HEK293 (cell line): ENCODE results near the gene PANK3.

Experiments
- CTCF ChIA-PET: fragments of 350-600 bp; formaldehyde crosslinking; extraction: SDS; loops from one replicate; lab custom pipeline; 2021; ENCODE audit warnings: antibody characterized with exemption; lab: Yijun Ruan, JAX
- POLR2A ChIA-PET: fragments of 300-600 bp; formaldehyde crosslinking; extraction: SDS; loops from one replicate; lab custom pipeline; 2020; ENCODE audit warnings: antibody characterized with exemption, inconsistent platforms; lab: Yijun Ruan, JAX
- H3K27ac ChIP-seq: fragments of 200-500 bp; sonication (Bioruptor generic); 2 replicates; pipeline ENCODE4 v1.5.1; 2014; ENCODE audit warnings: low read depth, low read length, control low read depth, inconsistent platforms; ENCODE audit errors: extremely low read depth
- H3K36me3 ChIP-seq, 2 experiments: fragments of 200-500 bp in 1 of 2; sonication (Bioruptor generic) in 1 of 2; 1 replicate in 1 of 2; 2 replicates in 1 of 2; pipeline ENCODE4 v1.5.1; 2014 to 2017; ENCODE audit warnings: inconsistent platforms in 2 of 2, low read length in 2 of 2; ENCODE audit not compliant: control insufficient read depth in 2 of 2, insufficient read depth in 1 of 2
- H3K4me1 ChIP-seq: fragments of 200-500 bp; sonication (Bioruptor generic); 2 replicates; pipeline ENCODE4 v1.5.1; 2014; ENCODE audit warnings: mild to moderate bottlenecking, low read length, inconsistent platforms; ENCODE audit not compliant: control insufficient read depth, insufficient read depth
- H3K4me3 ChIP-seq: 2 replicates; pipeline ENCODE4 v1.5.1; 2011; ENCODE audit warnings: low read depth, mild to moderate bottlenecking, control low read depth, low read length, moderate library complexity
- H3K9me3 ChIP-seq: fragments of 200-500 bp; sonication (Bioruptor generic); 2 replicates; pipeline ENCODE4 v1.5.1; 2014; ENCODE audit warnings: low read depth, low read length, inconsistent platforms; ENCODE audit not compliant: control insufficient read depth, insufficient read depth
- KLF9 ChIP-seq: fragments of 450-650 bp; formaldehyde crosslinking; IDR thresholded peaks from 2 replicates; pipeline ENCODE4 v1.5.1; 2016; ENCODE audit warnings: missing biosample characterization, missing genetic modification characterization, low read depth
- MZF1 ChIP-seq: fragments of 450-650 bp; formaldehyde crosslinking; IDR thresholded peaks from 2 replicates; pipeline ENCODE4 v1.5.1; 2017; ENCODE audit warnings: missing biosample characterization, missing genetic modification characterization, borderline replicate concordance
- PRDM4 ChIP-seq: fragments of 450-650 bp; formaldehyde crosslinking; IDR thresholded peaks from 2 replicates; pipeline ENCODE4 v1.5.1; 2017; ENCODE audit warnings: missing biosample characterization, missing genetic modification characterization
- ZBTB20 ChIP-seq: fragments of 450-650 bp; formaldehyde crosslinking; IDR thresholded peaks from 2 replicates; pipeline ENCODE4 v1.5.1; 2016; ENCODE audit warnings: missing biosample characterization, missing genetic modification characterization
- ZBTB26 ChIP-seq: fragments of 450-650 bp; formaldehyde crosslinking; optimal IDR thresholded peaks from 2 replicates; pipeline ENCODE3; 2016; ENCODE audit warnings: missing biosample characterization, mild to moderate bottlenecking, missing genetic modification characterization
- ZNF114 ChIP-seq: fragments of 450-650 bp; formaldehyde crosslinking; IDR thresholded peaks from 2 replicates; pipeline ENCODE4 v1.5.0; 2017; ENCODE audit warnings: missing biosample characterization, missing genetic modification characterization
- ZNF398 ChIP-seq: fragments of 450-650 bp; formaldehyde crosslinking; IDR thresholded peaks from 2 replicates; pipeline ENCODE4 v1.5.1; 2017; ENCODE audit warnings: missing biosample characterization, missing genetic modification characterization
- ZNF404 ChIP-seq: fragments of 450-650 bp; formaldehyde crosslinking; IDR thresholded peaks from 2 replicates; pipeline ENCODE4 v1.5.1; 2017; ENCODE audit warnings: missing biosample characterization, missing genetic modification characterization
- ZNF514 ChIP-seq: fragments of 450-650 bp; formaldehyde crosslinking; IDR thresholded peaks from 2 replicates; pipeline ENCODE4 v1.5.1; 2016; ENCODE audit warnings: missing biosample characterization, missing genetic modification characterization
- ZNF585B ChIP-seq: fragments of 450-650 bp; formaldehyde crosslinking; IDR thresholded peaks from 2 replicates; pipeline ENCODE4 v1.5.1; 2016; ENCODE audit warnings: missing biosample characterization, missing genetic modification characterization
- ZNF626 ChIP-seq: fragments of 450-650 bp; sonication (Bioruptor Pico); formaldehyde crosslinking; IDR thresholded peaks from 2 replicates; pipeline ENCODE4 v1.5.1; 2018; ENCODE audit warnings: missing biosample characterization, missing genetic modification characterization, inconsistent platforms
- ZNF629 ChIP-seq: fragments of 450-650 bp; formaldehyde crosslinking; IDR thresholded peaks from 2 replicates; pipeline ENCODE4 v1.5.1; 2017; ENCODE audit warnings: missing biosample characterization, missing genetic modification characterization
- ZNF677 ChIP-seq: fragments of 450-650 bp; IDR thresholded peaks from 2 replicates; pipeline ENCODE4 v1.5.0; 2018; ENCODE audit warnings: missing biosample characterization, mild to moderate bottlenecking, missing genetic modification characterization, moderate library complexity
- ZNF704 ChIP-seq: fragments of 450-650 bp; formaldehyde crosslinking; IDR thresholded peaks from 2 replicates; pipeline ENCODE4 v1.5.1; 2016; ENCODE audit warnings: missing biosample characterization, missing genetic modification characterization
- ZNF707 ChIP-seq: fragments of 450-650 bp; formaldehyde crosslinking; IDR thresholded peaks from 2 replicates; pipeline ENCODE4 v1.5.1; 2016; ENCODE audit warnings: missing biosample characterization, missing genetic modification characterization
- ZNF776 ChIP-seq: fragments of 450-650 bp; formaldehyde crosslinking; IDR thresholded peaks from 2 replicates; pipeline ENCODE4 v1.5.0; 2017; ENCODE audit warnings: missing biosample characterization, missing genetic modification characterization, borderline replicate concordance
- ZNF830 ChIP-seq: fragments of 450-650 bp; IDR thresholded peaks from 2 replicates; pipeline ENCODE4 v1.5.0; 2018; ENCODE audit warnings: missing biosample characterization, missing genetic modification characterization, low read depth, mild to moderate bottlenecking, moderate library complexity

PANK3 gene

GRCh38 chr5:168608821-168609220, 29.7 kb upstream of the PANK3 start:
- CTCF ChIA-PET: interaction anchor here (0.7 kb wide), 1 partner anchor 453 kb away, joined by 4 read pairs; no protein-coding TSS in a partner anchor
- H3K4me1 ChIP-seq: no peaks in the 10 kb centered on the region
- no peak overlapping the region for H3K27ac ChIP-seq
- no peak overlapping the region for H3K4me3 ChIP-seq
- no peaks in the 10 kb centered on the region for H3K9me3 ChIP-seq
- TF ChIP-seq ZNF776 (tag by site-specific recombination) (no peak), ZNF114 (no peak), KLF9 (tag by site-specific recombination) (no peak), ZBTB20 (tag by site-specific recombination) (no peak), PRDM4 (tag by site-specific recombination) (no peak), ZNF629 (tag by site-specific recombination) (no peak), MZF1 (tag by site-specific recombination) (no peak), ZNF677 (tag by site-specific recombination) (no peak), ZNF626 (no peak), ZNF404 (no peak), ZNF707 (tag by site-specific recombination) (no peak), ZNF398 (tag by site-specific recombination) (no peak), ZBTB26 (tag by site-specific recombination) (no peak), ZNF704 (no peak), ZNF514 (tag by site-specific recombination) (no peak), ZNF830 (tag by site-specific recombination) (no peak)
- TF ChIP-seq, all 188 proteins: peak for 0
- no peaks in the 10 kb centered on the region for H3K36me3 ChIP-seq
- POLR2A ChIA-PET: no interaction called here

- no peak for TF ChIP-seq ZNF514 (tag by site-specific recombination)
- TF ChIP-seq, all 188 proteins: peak for 0
- Histone ChIP-seq H3K9me3 (no peaks in the 10 kb centered on the region), H3K4me3 (no peak overlapping the region), H3K4me1 (no peaks in the 10 kb centered on the region), H3K36me3 (no peaks in the 10 kb centered on the region), H3K27ac (no peak overlapping the region)
- POLR2A ChIA-PET: no interaction called here
- CTCF ChIA-PET: interaction anchor here (0.7 kb wide), 1 partner anchor 453 kb away, joined by 4 read pairs; no protein-coding TSS in a partner anchor
Observed at GRCh38 chr5:168608386-168608785, 29.2 kb upstream of the PANK3 start.

- H3K36me3 ChIP-seq: no peaks in the 10 kb centered on the region
- no peaks in the 10 kb centered on the region for H3K4me1 ChIP-seq
- TF ChIP-seq ZNF585B (tag by site-specific recombination) (no peak), ZNF707 (tag by site-specific recombination) (0 out of 2 replicates have a peak, but pooled peaks have one; percentile 64)
- no peak overlapping the region for H3K27ac ChIP-seq
- no peak overlapping the region for H3K4me3 ChIP-seq
- CTCF ChIA-PET: no interaction called here
- POLR2A ChIA-PET: no interaction called here
- no peaks in the 10 kb centered on the region for H3K9me3 ChIP-seq
Observed at GRCh38 chr5:168607946-168608345, 28.8 kb upstream of the PANK3 start.
